ENCODE data around the gene LCP1.

Gene LCP1

GRCh38 chr13:46195016-46195415, 13.0 kb upstream of the LCP1 start:
- Mint-ChIP-seq H3K27me3 (no peaks in the 10 kb centered on the region), H3K4me1 (no peaks in the 10 kb centered on the region), H3K36me3 (no peaks in the 10 kb centered on the region), H3K27ac (no peak overlapping the region), H3K9me3 (no peaks in the 10 kb centered on the region), H3K4me3 (no peak overlapping the region)
- no peak for ATAC-seq

GRCh38 chr13:46192412-46192811, 10.4 kb upstream of the LCP1 start:
- no peak for ATAC-seq
- peaks cover 13% of the 10 kb centered on the region for H3K4me1 Mint-ChIP-seq
- no peaks in the 10 kb centered on the region for H3K36me3 Mint-ChIP-seq
- no peak overlapping the region for H3K4me3 Mint-ChIP-seq
- H3K27me3 Mint-ChIP-seq = no peaks in the 10 kb centered on the region
- H3K27ac Mint-ChIP-seq = no peak overlapping the region
- no peaks in the 10 kb centered on the region for H3K9me3 Mint-ChIP-seq

GRCh38 chr13:46185634-46186033, 3.7 kb upstream of the LCP1 start:
- peak overlapping the region; percentile 94 for H3K27ac Mint-ChIP-seq
- peaks cover 50% of the 10 kb centered on the region for H3K4me1 Mint-ChIP-seq
- H3K36me3 Mint-ChIP-seq = no peaks in the 10 kb centered on the region
- ATAC-seq = no peak
- no peaks in the 10 kb centered on the region for H3K9me3 Mint-ChIP-seq
- H3K27me3 Mint-ChIP-seq = no peaks in the 10 kb centered on the region
- no peak overlapping the region for H3K4me3 Mint-ChIP-seq

GRCh38 chr13:46184277-46184699, 2.3 kb upstream of the LCP1 start:
- H3K27me3 Mint-ChIP-seq = no peaks in the 10 kb centered on the region
- peak overlapping the region; percentile 94 for H3K27ac Mint-ChIP-seq
- H3K9me3 Mint-ChIP-seq = no peaks in the 10 kb centered on the region
- H3K4me1 Mint-ChIP-seq = peaks cover 53% of the 10 kb centered on the region
- H3K36me3 Mint-ChIP-seq = peaks cover 13% of the 10 kb centered on the region
- H3K4me3 Mint-ChIP-seq = peak overlapping the region; percentile 98
- ATAC-seq = peak; percentile 69

GRCh38 chr13:46183018-46183946, 1.3 kb upstream of the LCP1 start:
- peak; percentile 61 for ATAC-seq
- peaks cover 19% of the 10 kb centered on the region for H3K36me3 Mint-ChIP-seq
- H3K27me3 Mint-ChIP-seq = no peaks in the 10 kb centered on the region
- H3K4me1 Mint-ChIP-seq = peaks cover 53% of the 10 kb centered on the region
- peak overlapping the region; percentile 98 for H3K4me3 Mint-ChIP-seq
- H3K9me3 Mint-ChIP-seq = no peaks in the 10 kb centered on the region
- peak overlapping the region; percentile 94 for H3K27ac Mint-ChIP-seq

- peak overlapping the region; percentile 98 for H3K4me3 Mint-ChIP-seq
- peaks cover 55% of the 10 kb centered on the region for H3K4me1 Mint-ChIP-seq
- peak overlapping the region; percentile 94 for H3K27ac Mint-ChIP-seq
- no peaks in the 10 kb centered on the region for H3K9me3 Mint-ChIP-seq
- peak; percentile 6 for ATAC-seq
- H3K27me3 Mint-ChIP-seq = no peaks in the 10 kb centered on the region
- H3K36me3 Mint-ChIP-seq = peaks cover 27% of the 10 kb centered on the region
Measured at GRCh38 chr13:46182491-46182877, 507 bp upstream of the LCP1 start.

GRCh38 chr13:46181377-46181839, 569 bp downstream of the LCP1 start:
- Mint-ChIP-seq H3K27ac (peak overlapping the region; percentile 94), H3K4me1 (peaks cover 62% of the 10 kb centered on the region), H3K4me3 (peak overlapping the region; percentile 98), H3K36me3 (peaks cover 37% of the 10 kb centered on the region), H3K27me3 (no peaks in the 10 kb centered on the region), H3K9me3 (no peaks in the 10 kb centered on the region)
- no peak for ATAC-seq

- H3K27me3 Mint-ChIP-seq = no peaks in the 10 kb centered on the region
- H3K4me1 Mint-ChIP-seq = peaks cover 69% of the 10 kb centered on the region
- peaks cover 47% of the 10 kb centered on the region for H3K36me3 Mint-ChIP-seq
- H3K9me3 Mint-ChIP-seq = no peaks in the 10 kb centered on the region
- peak overlapping the region; percentile 94 for H3K27ac Mint-ChIP-seq
- peak overlapping the region; percentile 98 for H3K4me3 Mint-ChIP-seq
- no peak for ATAC-seq
Measured at GRCh38 chr13:46179969-46180763, 1.8 kb downstream of the LCP1 start.

- ATAC-seq = peak; percentile 42
- H3K9me3 Mint-ChIP-seq = no peaks in the 10 kb centered on the region
Measured at GRCh38 chr13:46179491-46179908, 2.5 kb downstream of the LCP1 start.

GRCh38 chr13:46178821-46179220, 3.2 kb downstream of the LCP1 start:
- Mint-ChIP-seq H3K4me3 (peak overlapping the region; percentile 98), H3K9me3 (no peaks in the 10 kb centered on the region), H3K27me3 (no peaks in the 10 kb centered on the region), H3K4me1 (peaks cover 68% of the 10 kb centered on the region), H3K27ac (peak overlapping the region; percentile 94), H3K36me3 (peaks cover 58% of the 10 kb centered on the region)
- no peak for ATAC-seq

More at GRCh38 chr13:46179491-46179908, 2.5 kb downstream of the LCP1 start:
- peak overlapping the region; percentile 98 for H3K4me3 Mint-ChIP-seq
- no peaks in the 10 kb centered on the region for H3K27me3 Mint-ChIP-seq
- H3K4me1 Mint-ChIP-seq = peaks cover 69% of the 10 kb centered on the region
- H3K36me3 Mint-ChIP-seq = peaks cover 54% of the 10 kb centered on the region
- H3K27ac Mint-ChIP-seq = peak overlapping the region; percentile 94

GRCh38 chr13:46178143-46178542, 3.8 kb downstream of the LCP1 start:
- H3K4me3 Mint-ChIP-seq = peak overlapping the region; percentile 98
- no peak for ATAC-seq
- peak overlapping the region; percentile 92 for H3K27ac Mint-ChIP-seq
- no peaks in the 10 kb centered on the region for H3K9me3 Mint-ChIP-seq
- no peaks in the 10 kb centered on the region for H3K27me3 Mint-ChIP-seq
- peaks cover 65% of the 10 kb centered on the region for H3K36me3 Mint-ChIP-seq
- peaks cover 68% of the 10 kb centered on the region for H3K4me1 Mint-ChIP-seq

- ATAC-seq = peak; percentile 74
- Mint-ChIP-seq H3K27me3 (no peaks in the 10 kb centered on the region), H3K4me3 (peak overlapping the region; percentile 98), H3K4me1 (peaks cover 71% of the 10 kb centered on the region), H3K36me3 (peaks cover 79% of the 10 kb centered on the region), H3K27ac (peak overlapping the region; percentile 92), H3K9me3 (no peaks in the 10 kb centered on the region)
Measured at GRCh38 chr13:46176756-46177155, 5.2 kb downstream of the LCP1 start.

- peak overlapping the region; percentile 92 for H3K27ac Mint-ChIP-seq
- ATAC-seq = peak; percentile 83
- no peaks in the 10 kb centered on the region for H3K9me3 Mint-ChIP-seq
- H3K36me3 Mint-ChIP-seq = peaks cover 84% of the 10 kb centered on the region
- peaks cover 96% of the 10 kb centered on the region for H3K4me1 Mint-ChIP-seq
- H3K4me3 Mint-ChIP-seq = peak overlapping the region; percentile 82
- H3K27me3 Mint-ChIP-seq = no peaks in the 10 kb centered on the region
Measured at GRCh38 chr13:46173656-46174055, 8.3 kb downstream of the LCP1 start.

GRCh38 chr13:46172531-46172991, 9.4 kb downstream of the LCP1 start:
- no peak for ATAC-seq
- Mint-ChIP-seq H3K4me1 (peaks cover 97% of the 10 kb centered on the region), H3K36me3 (peaks cover 83% of the 10 kb centered on the region), H3K4me3 (peak overlapping the region; percentile 82), H3K9me3 (no peaks in the 10 kb centered on the region), H3K27ac (peak overlapping the region; percentile 92), H3K27me3 (no peaks in the 10 kb centered on the region)

GRCh38 chr13:46171739-46172138, 10.2 kb downstream of the LCP1 start:
- Mint-ChIP-seq H3K4me1 (peaks cover 96% of the 10 kb centered on the region), H3K9me3 (no peaks in the 10 kb centered on the region), H3K4me3 (peak overlapping the region; percentile 82), H3K27ac (peak overlapping the region; percentile 92), H3K27me3 (no peaks in the 10 kb centered on the region), H3K36me3 (peaks cover 81% of the 10 kb centered on the region)
- ATAC-seq = no peak

All from stimulated activated memory B cell treated with anti-CD40 and anti-IgM and Interleukin-4, amounts not matched to agents 10 μg/mL and 1 μg/mL and 100 μg/mL, for 72 hours (primary cell).